ENCODE data around the gene RGS16. TPM values are rescaled to one million over a fixed set of nuclear protein-coding genes. Genes with fewer than 3 reads are reported as not detected.

The RGS16 gene
- total RNA-seq, 1 experiment from 2014 or later, result 0.23 TPM

GRCh38 chr1:182600036-182600713 is 4.0 kb downstream of the RGS16 start:
- no peaks in the 10 kb centered on the region; the same call in 1 of the 2 replicates for H3K36me3 ChIP-seq (ENCODE audit: control insufficient read depth, insufficient read depth, low read length)
- ATAC-seq (no peak), DNase-seq (ENCODE audit: low read depth, low spot score) (no peak)
- TF ChIP-seq REST (IDR thresholded peaks at IDR 0.05; ENCODE audit: insufficient read depth in 1 of 2, low read depth in 2 of 2, low read length in 1 of 2) (no peak), SIN3A (IDR thresholded peaks at IDR 0.05; ENCODE audit: borderline replicate concordance, insufficient read depth, low read depth, low read length) (no peak)
- BruUV-seq (replicated peaks), result no TSS peak
- H3K9me3 ChIP-seq (ENCODE audit: control insufficient read depth, insufficient read depth, low read depth, low read length), result no peaks in the 10 kb centered on the region
- H3K27me3 ChIP-seq (ENCODE audit: control insufficient read depth, insufficient read depth, low read length), result peaks cover 14% of the 10 kb centered on the region
- H3K4me1 ChIP-seq (ENCODE audit: control insufficient read depth, insufficient read depth, low read length), result no peaks in the 10 kb centered on the region
- no peak overlapping the region for H3K4me3 ChIP-seq (ENCODE audit: low read depth in 2 of 2, low read length in 2 of 2)
- ChIA-PET POLR2A (no interaction called here), CTCF (interaction anchor here (0.6 to 0.8 kb wide), 3 partner anchors 185 to 188 kb away, joined by 3 to 4 read pairs (median 3); no protein-coding TSS in a partner anchor)
- intact Hi-C loops (cut with micrococcal nuclease; ENCODE audit: unreplicated experiment), result no loop called here
- H3K27ac ChIP-seq (ENCODE audit: low read length), result no peak overlapping the region
- in situ Hi-C loops (cut with HindIII; ENCODE audit: low pct_unique_long_range_greater_than_20kb, low sequenced_read_pairs), result no loop called here

GRCh38 chr1:182599339-182599738 is 4.8 kb downstream of the RGS16 start:
- ChIA-PET POLR2A (no interaction called here), CTCF (interaction anchor here (0.8 to 2.8 kb wide), 2 partner anchors 184 to 186 kb away, joined by 4 to 13 read pairs; no protein-coding TSS in a partner anchor)
- H3K4me3 ChIP-seq (ENCODE audit: low read depth in 2 of 2, low read length in 2 of 2), result no peak overlapping the region
- no peak for ATAC-seq
- no TSS peak for BruUV-seq (replicated peaks)
- TF ChIP-seq TCF7L2 (IDR thresholded peaks at IDR 0.05; ENCODE audit: low read depth, low read length) (no peak), REST (IDR thresholded peaks at IDR 0.05; ENCODE audit: insufficient read depth in 1 of 2, low read depth in 2 of 2, low read length in 1 of 2) (no peak), POLR2AphosphoS5 (IDR thresholded peaks at IDR 0.05; ENCODE audit: low read depth, low read length) (no peak), SIN3A (IDR thresholded peaks at IDR 0.05; ENCODE audit: borderline replicate concordance, insufficient read depth, low read depth, low read length) (no peak), CTCF (IDR thresholded peaks at IDR 0.05) (peak; percentile 45)
- intact Hi-C loops (cut with micrococcal nuclease; ENCODE audit: unreplicated experiment), result loop anchor here (10.0 kb wide), 1 partner anchor 515 kb away; no protein-coding TSS in a partner anchor
- no peaks in the 10 kb centered on the region for H3K4me1 ChIP-seq (ENCODE audit: control insufficient read depth, insufficient read depth, low read length)
- in situ Hi-C loops (cut with HindIII; ENCODE audit: low pct_unique_long_range_greater_than_20kb, low sequenced_read_pairs), result no loop called here
- no peaks in the 10 kb centered on the region for H3K9me3 ChIP-seq (ENCODE audit: control insufficient read depth, insufficient read depth, low read depth, low read length)
- no peak overlapping the region for H3K27ac ChIP-seq (ENCODE audit: low read length)
- H3K27me3 ChIP-seq (ENCODE audit: control insufficient read depth, insufficient read depth, low read length), result peaks cover 11% of the 10 kb centered on the region
- H3K36me3 ChIP-seq (ENCODE audit: control insufficient read depth, insufficient read depth, low read length), result no peaks in the 10 kb centered on the region; the same call in 1 of the 2 replicates
- no peak for DNase-seq (ENCODE audit: low read depth, low spot score)
